Activated CD4-positive, CD25-positive, alpha-beta regulatory T cell treated with anti-CD3 and anti-CD28 coated beads, Interleukin-2, amount 50 U/mL, for 24 hours (primary cell): Measurements from ENCODE around the gene PTBP1.

Experiments used
- ATAC-seq, 2 donors: fragments of 150-1000 bp; cut with Tn5 transposase; one replicate each; pipeline ENCODE4 v1.10.0; 2021; ENCODE audit warnings: mild to moderate bottlenecking in 1 of 2, moderate library complexity in 1 of 2

Gene PTBP1

GRCh38 chr19:855566-856120 lies 58.4 kb downstream of the PTBP1 start:
- ATAC-seq: no peak

GRCh38 chr19:858284-858683 lies 61.0 kb downstream of the PTBP1 start:
- no peak for ATAC-seq

- ATAC-seq: no peak
Measured at GRCh38 chr19:858868-859843, 61.9 kb downstream of the PTBP1 start, which contains the start of gene CFD. CFD (plus strand) TSS chr19:859664; CDS start chr19:859690, 26 bp downstream.

GRCh38 chr19:861141-861755 lies 64.0 kb downstream of the PTBP1 start:
- ATAC-seq: no peak
